ENCODE measurements around the gene CNOT1. TPM values are rescaled to one million over a fixed set of nuclear protein-coding genes. Genes with fewer than 3 reads are reported as not detected.

CNOT1 gene
- total and polyA plus RNA-seq, 12 donors = 40.9 to 189 (median 155) TPM

- Histone ChIP-seq H3K9me3 (replicated peaks in 1 of 3) (no peaks in the 10 kb centered on the region), H3K4me1 (replicated peaks in 1 of 2) (peaks cover 25 to 43% of the 10 kb centered on the region in 2 donors), H3K27ac (peak overlapping the region in 3 of 5 donors; percentile 6 to 57 (median 25)), H3K27me3 (no peaks in the 10 kb centered on the region), H3K36me3 (replicated peaks in 1 of 2) (peaks cover 0 to 2% of the 10 kb centered on the region in 2 donors), H3K4me3 (no peak overlapping the region)
- intact Hi-C loops (cut with DNase I) = no loop called here
- WGBS, 4 donors = 71 to 78% (median 76%) methylated on average over 6 to 9 of the region's 9 CpGs
- TF ChIP-seq POLR2A (IDR thresholded peaks at IDR 0.05) = no peak
- TF ChIP-seq CTCF (IDR thresholded peaks at IDR 0.05) = no peak
- DNase-seq = peak in 1 of 7 donors; percentile 21
Measured at GRCh38 chr16:58498341-58499091, 131.1 kb downstream of the CNOT1 start.

- peak in 2 of 7 donors; percentile 41 to 42 for DNase-seq
- WGBS, 4 donors = 40 to 51% (median 45%) methylated on average over 4 to 5 of the region's 5 CpGs
- intact Hi-C loops (cut with DNase I) = no loop called here
Measured at GRCh38 chr16:58497935-58498334, 131.7 kb downstream of the CNOT1 start.

GRCh38 chr16:58497468-58497867 is 132.2 kb downstream of the CNOT1 start:
- 57 to 76% (median 65%) methylated on average over 2 of the region's 2 CpGs for WGBS, 4 donors
- peak in 2 of 7 donors; percentile 40 to 54 for DNase-seq
- Histone ChIP-seq H3K27me3 (no peaks in the 10 kb centered on the region), H3K36me3 (replicated peaks in 1 of 2) (no peaks in the 10 kb centered on the region), H3K27ac (peak overlapping the region in 3 of 5 donors; percentile 6 to 57 (median 29)), H3K9me3 (replicated peaks in 1 of 3) (no peaks in the 10 kb centered on the region), H3K4me3 (no peak overlapping the region), H3K4me1 (replicated peaks in 1 of 2) (peaks cover 25 to 43% of the 10 kb centered on the region in 2 donors)
- intact Hi-C loops (cut with DNase I) = no loop called here
- no peak for TF ChIP-seq POLR2A (IDR thresholded peaks at IDR 0.05)
- TF ChIP-seq CTCF (IDR thresholded peaks at IDR 0.05) = no peak

More at GRCh38 chr16:58497935-58498334, 131.7 kb downstream of the CNOT1 start:
- peak overlapping the region in 3 of 5 donors; percentile 6 to 57 (median 25) for H3K27ac ChIP-seq
- H3K4me3 ChIP-seq = no peak overlapping the region
- H3K36me3 ChIP-seq (replicated peaks in 1 of 2) = no peaks in the 10 kb centered on the region
- TF ChIP-seq CTCF (IDR thresholded peaks at IDR 0.05) (no peak), POLR2A (IDR thresholded peaks at IDR 0.05) (no peak)
- peaks cover 25 to 43% of the 10 kb centered on the region in 2 donors for H3K4me1 ChIP-seq (replicated peaks in 1 of 2)
- H3K27me3 ChIP-seq = no peaks in the 10 kb centered on the region
- no peaks in the 10 kb centered on the region for H3K9me3 ChIP-seq (replicated peaks in 1 of 3)

- intact Hi-C loops (cut with DNase I) = no loop called here
Measured at GRCh38 chr16:58495521-58496331, 133.9 kb downstream of the CNOT1 start.

More at GRCh38 chr16:58495521-58496331, 133.9 kb downstream of the CNOT1 start:
- Histone ChIP-seq H3K9me3 (replicated peaks in 1 of 3) (no peaks in the 10 kb centered on the region), H3K36me3 (replicated peaks in 1 of 2) (no peaks in the 10 kb centered on the region), H3K27me3 (no peaks in the 10 kb centered on the region), H3K4me1 (replicated peaks in 1 of 2) (peaks cover 25 to 39% of the 10 kb centered on the region in 2 donors), H3K27ac (peak overlapping the region in 3 of 5 donors; percentile 54 to 81 (median 80)), H3K4me3 (no peak overlapping the region)
- no peak for TF ChIP-seq CTCF (IDR thresholded peaks at IDR 0.05)
- TF ChIP-seq POLR2A (IDR thresholded peaks at IDR 0.05) = no peak
- 55 to 61% (median 59%) methylated on average over 11 to 24 of the region's 24 CpGs for WGBS, 4 donors
- peak in 3 of 7 donors; percentile 50 to 72 (median 51) for DNase-seq

Data from adrenal gland (tissue), 12 donors.